HCT116 (cell line): ENCODE results near the gene MCL1.

Source experiments
- ATF3 ChIP-seq: IDR thresholded peaks from 2 replicates; pipeline ENCODE4 v1.6.1; 2012
- CBX3 ChIP-seq: IDR thresholded peaks from 2 replicates; pipeline ENCODE4 v1.6.1; 2012; ENCODE audit warnings: low read depth
- CTCF ChIP-seq, 3 experiments: fragments of 200-600 bp in 1 of 3; sonication (generic) in 1 of 3; IDR thresholded peaks in 2 of 3; conservative IDR thresholded peaks in 1 of 3; 2 replicates each; pipeline ENCODE4 v1.5.1; 2012 to 2017; ENCODE audit warnings: low read depth in 2 of 3, low read length in 2 of 3, antibody characterized with exemption in 1 of 3, borderline replicate concordance in 1 of 3, control low read depth in 1 of 3, mild to moderate bottlenecking in 1 of 3, mixed read lengths in 1 of 3, mixed run types in 1 of 3, moderate library complexity in 1 of 3; ENCODE audit not compliant: insufficient read depth in 1 of 3

- TF ChIP-seq ATF3 (no peak), CBX3 (no peak), CTCF (IDR thresholded peaks at IDR 0.05 in 2 of 3, conservative IDR thresholded peaks at IDR 0.05 in 1 of 3; ENCODE audit: borderline replicate concordance in 1 of 3, insufficient read depth in 1 of 3, low read depth in 2 of 3, low read length in 2 of 3) (no peak)
These were observed 919 bp downstream of the MCL1 start for GRCh38 chr1:150578272-150579109.
